Measurements from ENCODE around the gene ANKAR. TPM values are rescaled to one million over a fixed set of nuclear protein-coding genes. Genes with fewer than 3 reads are reported as not detected.
"Not testable (repeated sequence)": the region's sequence is repeated elsewhere in the genome, so short reads cannot be mapped to it uniquely, and the experiment has no call there.

The ANKAR gene
- total RNA-seq, 1 experiment from 2014 or later: 7.8 TPM

DNA sequence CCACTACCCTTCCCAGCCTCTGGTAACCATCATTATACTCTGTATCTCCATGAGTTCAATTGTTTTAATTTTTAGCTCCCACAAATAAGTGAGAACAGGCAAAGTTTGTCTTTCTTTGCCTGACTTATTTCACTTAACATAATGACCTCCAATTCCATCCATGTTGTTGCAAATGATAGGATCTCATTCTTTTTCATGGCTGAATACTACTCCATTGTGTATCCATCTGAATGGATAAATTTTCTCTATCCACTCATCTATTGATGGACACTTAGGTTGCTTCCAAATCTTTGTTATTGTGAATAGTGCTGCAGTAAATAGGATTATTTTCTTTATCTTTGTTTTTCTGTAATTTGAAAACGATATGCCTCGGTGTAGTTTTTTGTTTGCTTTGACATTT lies 26.2 kb downstream of the ANKAR start:
- no peak for DNase-seq (ENCODE audit: extremely low read depth, low read depth)

DNA sequence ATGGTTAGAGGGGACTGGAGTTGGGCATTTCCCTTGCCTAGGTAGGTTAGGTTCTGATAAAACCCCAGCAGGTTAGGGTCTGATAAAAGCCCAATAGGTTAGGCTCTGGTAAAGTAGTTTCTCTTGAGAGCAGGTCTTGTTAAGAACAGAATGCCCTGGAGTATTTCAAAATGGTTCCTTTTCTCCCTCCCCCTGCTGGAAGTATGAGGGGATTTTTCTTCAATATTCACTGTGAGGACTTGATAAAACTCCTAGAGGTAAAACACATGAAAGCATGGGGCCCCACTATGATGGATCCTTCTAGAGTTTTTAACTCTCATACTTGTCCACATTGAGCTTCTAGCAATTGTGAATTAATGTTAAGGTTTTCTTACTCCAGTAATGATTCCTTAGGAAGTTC lies 27.6 kb downstream of the ANKAR start:
- DNase-seq (ENCODE audit: extremely low read depth, low read depth): no peak

DNA sequence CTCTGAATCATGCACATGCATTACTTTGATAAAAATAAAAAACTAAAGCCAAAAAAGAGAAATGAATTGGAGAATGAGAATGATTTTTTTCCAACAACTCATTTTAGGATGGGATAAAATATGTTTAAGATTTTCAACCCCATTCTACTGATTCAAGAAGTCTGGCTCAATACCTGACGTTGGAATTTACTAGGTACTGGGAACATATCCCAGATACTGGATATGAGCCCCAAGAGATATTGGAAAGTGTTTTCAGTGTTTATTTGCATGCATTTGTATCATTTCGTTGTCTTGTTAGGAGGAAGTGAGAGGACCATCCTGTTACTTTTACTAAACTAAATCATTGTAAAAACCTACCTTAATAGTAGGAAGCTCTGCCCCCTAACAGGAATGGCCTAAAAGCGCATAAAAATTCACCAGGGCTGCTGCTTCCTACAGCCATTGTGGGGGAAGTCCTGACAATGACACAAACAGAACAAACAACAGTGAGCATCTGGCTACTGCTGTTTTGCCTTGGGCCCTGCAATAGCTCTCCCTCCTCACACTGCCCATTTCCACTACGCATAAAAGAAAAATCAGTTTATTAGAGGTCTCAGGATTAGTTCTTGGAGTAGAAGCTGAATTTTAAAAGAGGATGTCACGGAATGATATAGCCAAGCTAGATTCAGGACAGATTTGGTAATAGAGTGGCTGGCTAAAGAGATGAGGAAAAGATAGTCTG lies 35.2 kb downstream of the ANKAR start:
- no peak for DNase-seq (ENCODE audit: extremely low read depth, low read depth)

DNA sequence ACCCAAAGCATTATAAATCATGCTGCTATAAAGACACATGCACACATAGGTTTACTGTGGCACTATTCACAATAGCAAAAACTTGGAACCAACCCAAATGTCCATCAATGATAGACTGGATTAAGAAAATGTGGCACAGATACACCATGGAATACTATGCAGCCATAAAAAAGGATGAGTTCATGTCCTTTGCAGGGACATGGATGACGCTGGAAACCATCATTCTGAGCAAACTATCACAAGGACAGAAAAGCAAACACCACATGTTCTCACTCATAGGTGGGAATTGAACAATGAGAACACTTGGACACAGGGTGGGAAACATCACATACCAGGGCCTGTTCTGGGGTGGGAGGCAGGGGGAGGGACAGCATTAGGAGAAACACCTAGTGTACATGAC lies 43.1 kb downstream of the ANKAR start:
- DNase-seq (ENCODE audit: extremely low read depth, low read depth): not testable (repeated sequence)

DNA sequence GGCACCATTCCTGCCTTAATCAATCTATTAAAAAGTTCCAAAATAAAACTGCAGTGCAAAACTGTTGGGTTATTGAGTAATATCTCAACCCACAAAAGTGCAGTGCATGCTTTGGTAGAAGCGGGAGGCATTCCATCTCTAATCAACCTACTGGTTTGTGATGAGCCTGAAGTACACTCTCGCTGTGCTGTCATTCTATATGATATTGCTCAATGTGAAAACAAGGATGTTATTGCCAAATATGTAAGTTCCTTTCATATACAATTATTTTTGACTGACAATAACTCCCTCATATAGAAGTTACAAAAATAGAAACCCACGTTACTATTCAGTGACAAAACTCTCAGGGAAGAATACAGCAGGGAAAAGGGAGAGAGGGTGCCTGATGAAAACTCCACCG lies 45.1 kb downstream of the ANKAR start:
- DNase-seq (ENCODE audit: extremely low read depth, low read depth): no peak

DNA sequence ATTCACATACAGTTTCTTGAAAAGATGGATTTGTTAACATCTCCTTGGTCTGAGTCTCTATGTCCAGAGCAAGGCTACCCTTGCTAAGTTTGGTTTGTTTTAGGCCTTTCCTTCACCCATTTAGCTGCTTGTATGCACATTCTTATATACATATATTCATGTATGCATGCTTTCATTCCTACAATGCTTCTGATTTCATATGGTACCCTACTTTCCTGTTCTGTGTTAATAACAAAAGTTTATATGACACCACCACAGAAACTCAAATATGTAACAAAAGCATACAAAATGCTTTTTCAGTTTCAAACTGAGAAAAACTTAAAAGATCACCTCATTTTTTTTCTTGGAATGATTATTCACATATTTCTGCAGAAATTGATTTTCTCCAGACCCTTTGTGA lies 48.7 kb downstream of the ANKAR start:
- no peak for DNase-seq (ENCODE audit: extremely low read depth, low read depth)

Other genes with a start within 250 kb of the ANKAR start
- gene WDR75, start 233.2 kb upstream of the ANKAR start, total RNA-seq (2014; rRNA removed; shearing (Covaris generic)): 86.6 and 100 TPM in 2 replicates
- 8.8 and 12.5 TPM in 2 replicates for gene SLC40A1, start 93.9 kb upstream of the ANKAR start, total RNA-seq (2014; rRNA removed; shearing (Covaris generic))
- 73.2 and 82.4 TPM in 2 replicates for gene ASNSD1, start 13.2 kb upstream of the ANKAR start, total RNA-seq (2014; rRNA removed; shearing (Covaris generic))
- gene OSGEPL1, start 88.1 kb downstream of the ANKAR start, total RNA-seq (2014; rRNA removed; shearing (Covaris generic)): 21.8 and 24.0 TPM in 2 replicates
- 121 and 138 TPM in 2 replicates for gene ORMDL1, start 109.7 kb downstream of the ANKAR start, total RNA-seq (2014; rRNA removed; shearing (Covaris generic))
- 31.0 and 32.0 TPM in 2 replicates for gene PMS1, start 109.8 kb downstream of the ANKAR start, total RNA-seq (2014; rRNA removed; shearing (Covaris generic))